Ammon's horn (tissue), 1 donor: ENCODE data around the gene RBBP5.

Experiments used
- DNase-seq: peaks from one replicate; pipeline ENCODE4 v3.0.0-alpha.2; 2016; ENCODE audit warnings: low spot score

The RBBP5 gene

GRCh38 chr1:205056956-205057568 lies 64.7 kb downstream of the RBBP5 start:
- no peak for DNase-seq

DNA sequence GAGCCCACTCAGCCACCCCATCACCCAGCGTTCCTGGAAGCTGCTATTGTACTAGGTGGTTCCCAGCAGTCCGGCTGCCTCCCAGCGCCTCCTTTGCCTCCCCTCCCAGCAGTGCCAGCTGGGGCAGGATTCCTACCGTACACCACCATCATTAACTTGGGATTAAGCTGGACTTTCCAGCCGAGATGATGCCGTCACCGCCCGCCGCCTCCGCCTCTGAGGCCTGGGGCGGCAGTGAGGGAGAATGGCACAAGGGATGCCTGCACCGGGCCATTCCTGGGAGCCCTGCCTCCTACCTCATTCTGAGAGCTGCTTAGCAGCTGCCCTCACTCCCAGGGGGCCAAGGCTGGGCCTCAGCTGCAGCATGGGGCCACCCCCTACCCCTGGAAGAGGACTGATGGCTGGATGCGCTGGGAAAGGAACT lies 65.6 kb downstream of the RBBP5 start:
- DNase-seq: no peak

- no peak for DNase-seq
Measured at GRCh38 chr1:205054013-205054412, 67.8 kb downstream of the RBBP5 start.

- DNase-seq: no peak
Measured at GRCh38 chr1:205053296-205053695, 68.5 kb downstream of the RBBP5 start.

GRCh38 chr1:205052690-205053089 lies 69.1 kb downstream of the RBBP5 start:
- no peak for DNase-seq

DNA sequence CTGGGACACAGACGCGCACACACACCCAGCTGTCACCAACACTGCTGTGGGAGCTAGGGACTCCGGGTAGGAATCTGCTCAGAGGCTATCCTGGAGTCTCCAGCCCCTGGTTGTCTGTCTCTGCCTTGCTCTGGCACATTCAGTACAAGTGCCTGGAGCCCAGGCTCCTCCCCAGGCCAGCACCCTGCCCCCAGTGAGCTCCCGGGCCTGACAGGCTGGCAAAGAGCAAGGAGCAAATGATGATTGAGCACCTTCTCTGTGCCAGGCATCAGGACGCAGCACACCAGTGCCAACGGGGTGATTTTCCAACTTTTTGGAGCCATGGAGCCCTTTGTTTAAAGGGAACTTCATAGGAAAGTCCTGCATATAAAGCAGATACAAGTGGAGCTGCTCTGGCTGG lies 72.3 kb downstream of the RBBP5 start:
- DNase-seq: peak; percentile 77

GRCh38 chr1:205048382-205048781 lies 73.4 kb downstream of the RBBP5 start:
- peak; percentile 97 for DNase-seq

DNA sequence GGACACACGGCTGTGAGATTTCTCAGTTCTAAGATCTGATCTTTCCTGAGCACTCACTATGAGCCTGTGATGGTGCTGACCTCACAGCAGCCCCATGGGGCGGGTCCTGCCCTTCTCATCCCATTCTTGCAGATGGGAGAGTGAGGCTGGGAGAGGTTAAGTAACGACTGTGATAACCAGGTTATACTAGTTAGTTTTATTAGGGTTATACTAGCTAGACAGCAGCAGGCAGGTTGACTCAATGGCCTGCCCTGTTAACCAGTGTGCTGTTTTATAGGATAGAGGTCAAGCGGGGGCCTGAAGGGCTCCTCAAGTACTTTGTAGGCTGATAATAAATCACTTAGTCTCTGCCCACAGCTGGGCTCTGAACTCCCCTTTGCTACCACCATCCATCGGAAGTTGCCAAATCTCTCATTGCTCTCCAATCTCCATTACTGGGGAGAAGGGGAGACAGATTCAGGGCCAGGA lies 74.0 kb downstream of the RBBP5 start:
- peak; percentile 61 for DNase-seq

GRCh38 chr1:205046870-205047269 lies 74.9 kb downstream of the RBBP5 start:
- DNase-seq: peak; percentile 83

DNA sequence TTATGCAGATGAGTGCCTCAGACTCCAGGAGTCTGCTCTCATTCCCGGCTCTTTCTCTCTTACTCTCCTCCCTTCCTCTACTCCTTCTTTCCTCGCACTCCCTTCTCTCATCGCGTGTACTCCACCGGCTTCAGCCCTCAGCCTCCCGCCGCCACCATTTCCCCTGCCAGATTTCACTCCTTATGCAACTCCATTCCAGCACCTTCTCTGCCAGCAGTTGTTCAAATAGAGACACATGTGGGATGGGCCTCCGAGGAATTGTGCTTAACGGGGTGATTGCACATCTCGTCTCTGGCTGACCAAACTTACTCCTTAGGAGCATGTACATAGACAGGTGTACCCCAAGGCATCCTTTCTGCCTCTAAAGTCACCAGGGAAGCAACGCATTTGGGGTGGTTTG lies 76.6 kb downstream of the RBBP5 start:
- DNase-seq: no peak

GRCh38 chr1:205044741-205045140 lies 77.0 kb downstream of the RBBP5 start:
- no peak for DNase-seq

GRCh38 chr1:205043866-205044265 lies 77.9 kb downstream of the RBBP5 start:
- DNase-seq: no peak

GRCh38 chr1:205042911-205043806 lies 78.6 kb downstream of the RBBP5 start, which contains the start of gene CNTN2:
CNTN2 (plus strand) TSS chr1:205043212; CDS start chr1:205053186, 9,974 bp downstream.
- peak; percentile 92 for DNase-seq

DNA sequence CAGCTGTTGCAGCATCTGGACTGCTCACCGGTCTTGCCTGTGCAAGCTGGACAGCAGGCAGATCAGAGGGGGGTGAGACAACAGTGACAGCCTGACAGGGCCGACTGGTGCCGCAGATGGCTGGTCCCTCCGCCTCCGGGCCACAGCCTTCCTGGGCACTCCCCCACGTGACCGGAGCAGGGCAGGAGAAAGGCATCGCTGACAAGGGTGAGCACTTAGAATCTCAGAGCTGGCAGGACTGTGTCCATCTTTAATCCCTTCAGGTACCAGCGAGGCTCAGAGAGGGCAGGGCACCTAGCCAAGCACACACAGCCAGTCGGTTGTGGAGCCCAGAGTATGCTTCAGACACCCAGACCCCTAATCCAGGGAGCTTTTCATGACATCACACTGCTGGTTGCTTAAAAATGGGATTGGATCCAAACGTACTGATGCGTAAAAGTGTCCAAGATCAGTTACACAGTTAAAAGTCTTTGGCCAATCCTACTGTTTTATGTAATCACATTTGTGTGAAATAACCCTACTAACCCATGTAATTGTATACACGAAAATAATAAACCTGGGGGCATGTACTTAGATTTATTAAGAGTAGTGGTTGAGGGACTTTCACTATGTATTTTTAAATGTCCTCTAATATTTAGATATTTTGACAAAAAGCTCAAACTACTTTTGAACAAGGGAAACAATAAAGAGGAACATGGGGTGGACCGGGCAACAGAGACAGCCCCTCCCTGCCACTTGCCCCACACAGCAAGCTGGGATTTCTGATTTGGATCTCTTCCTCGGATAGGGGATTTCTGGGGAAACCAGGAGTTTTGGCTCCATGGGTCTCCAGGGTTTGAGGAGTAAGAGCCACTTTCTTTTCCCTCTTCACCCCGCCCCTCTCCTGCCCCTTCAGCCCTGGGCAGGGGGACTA lies 79.5 kb downstream of the RBBP5 start:
- peak; percentile 83 for DNase-seq

DNA sequence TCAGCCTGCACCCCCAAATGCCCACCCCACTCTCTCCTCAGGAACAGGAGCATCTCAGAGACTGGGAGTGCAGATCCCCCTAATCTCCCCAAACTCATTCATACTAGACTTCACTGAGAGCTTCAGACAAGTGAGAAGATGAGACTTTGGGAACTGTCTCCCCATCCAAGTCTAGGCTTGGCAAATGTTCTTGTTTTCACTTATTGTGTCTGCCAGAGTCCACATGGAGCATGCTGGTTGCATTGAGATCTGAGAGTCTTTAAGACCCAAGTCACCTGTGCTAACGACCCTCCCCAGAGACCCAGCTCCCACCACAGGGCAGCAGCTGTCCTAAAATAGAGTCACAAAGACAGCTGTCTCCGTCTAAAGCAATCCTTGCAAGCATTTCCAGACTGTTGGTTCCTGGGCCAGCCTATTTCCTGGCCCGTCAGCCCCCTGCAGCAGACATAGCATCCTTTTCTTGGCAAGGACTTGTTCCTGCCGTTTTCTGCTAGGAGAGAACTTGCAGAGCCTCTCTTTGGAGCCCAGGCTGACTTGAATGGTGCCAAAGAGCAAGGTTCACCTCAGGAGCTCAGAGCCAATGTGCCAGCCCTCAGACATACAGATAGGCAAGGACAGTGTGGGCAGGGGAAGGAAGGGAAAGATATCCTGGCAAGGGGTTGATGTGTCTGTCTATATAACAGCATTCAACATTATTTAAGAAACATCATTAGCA lies 80.6 kb downstream of the RBBP5 start:
- no peak for DNase-seq

DNA sequence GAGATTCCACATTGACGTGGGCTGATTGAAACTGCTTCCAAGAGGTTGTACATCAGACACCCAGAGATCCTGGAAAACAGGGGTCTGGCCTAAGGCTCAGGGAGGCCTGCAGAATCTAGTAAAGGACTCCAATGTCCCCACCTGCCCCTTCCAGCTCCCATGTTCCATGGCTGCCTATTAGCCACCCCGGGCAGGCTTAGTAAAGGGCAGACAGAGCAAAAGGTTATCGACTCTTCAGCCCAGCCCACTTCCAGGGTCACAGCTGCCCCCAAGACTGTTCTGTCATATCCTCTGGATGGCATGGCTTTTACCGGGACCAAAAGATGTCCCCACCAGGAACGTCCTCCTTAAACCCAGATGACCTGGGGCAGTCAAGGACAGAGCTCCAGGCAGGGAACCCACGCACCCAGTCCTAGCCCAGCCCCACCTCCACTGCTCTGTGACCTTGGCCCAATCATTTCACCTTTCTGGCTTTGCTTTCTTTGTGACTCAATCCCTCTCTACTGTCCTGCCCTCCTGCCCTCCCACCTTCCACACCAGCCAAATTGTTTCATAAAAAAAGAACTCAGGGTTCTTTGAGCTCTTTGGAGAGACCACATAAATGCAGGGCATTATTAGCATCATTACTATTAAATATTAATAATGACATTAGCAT lies 83.5 kb downstream of the RBBP5 start:
- DNase-seq: no peak

DNA sequence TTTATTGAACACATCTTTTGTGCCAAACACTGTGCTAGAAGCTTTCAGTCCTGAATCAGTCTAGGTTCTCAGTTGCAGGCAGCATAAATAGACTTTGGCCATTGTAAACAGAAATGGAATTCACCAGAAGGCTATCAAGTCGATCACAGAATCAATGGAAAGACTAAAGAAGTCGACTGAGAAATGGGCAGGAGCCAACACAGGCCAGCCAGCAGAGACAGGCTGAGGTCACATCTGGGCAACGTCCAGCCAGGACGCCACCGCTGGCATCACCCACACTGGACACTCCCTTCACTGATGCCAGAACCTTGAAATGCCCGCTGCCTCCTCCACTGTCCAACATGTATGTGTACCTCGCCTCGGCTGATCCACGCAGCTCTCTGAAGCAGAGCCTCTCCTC lies 84.2 kb downstream of the RBBP5 start:
- no peak for DNase-seq
